NCI-H2029 (cell line): ENCODE results near the gene CEP57.

ENCODE experiments used
- DNase-seq: peaks from one replicate; lab custom pipeline; 2025; lab: John Stamatoyannopoulos, UW

Gene CEP57

GRCh38 chr11:95790123-95790932 is at the start of gene CEP57:
Gene CEP57 (plus strand): TSS chr11:95790498. CDS start chr11:95790699, 201 bp downstream.
- DNase-seq: peak; percentile 97

DNA sequence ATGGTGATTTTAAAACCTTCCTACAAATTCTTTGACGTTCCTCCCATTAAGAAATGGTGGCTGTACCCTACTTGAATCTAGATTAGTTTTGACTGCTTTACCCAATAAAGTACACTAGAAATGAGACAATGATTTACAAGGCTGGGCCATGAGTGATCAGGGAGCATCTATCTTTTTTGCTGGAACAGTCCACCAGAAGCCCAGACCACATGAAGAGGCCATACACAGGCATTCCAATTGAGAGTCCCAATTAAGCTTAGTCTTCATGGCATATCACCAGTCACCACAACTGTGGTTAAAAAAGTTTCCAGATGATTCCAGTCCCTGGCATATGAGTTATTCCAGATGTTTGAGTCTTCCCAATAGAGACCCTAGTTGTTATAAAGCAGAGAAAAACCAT is 40.2 kb upstream of the CEP57 start:
- DNase-seq: no peak

GRCh38 chr11:95751515-95751914 is 38.8 kb upstream of the CEP57 start:
- DNase-seq: no peak

- no peak for DNase-seq
Measured at GRCh38 chr11:95760941-95761340, 29.4 kb upstream of the CEP57 start.

DNA sequence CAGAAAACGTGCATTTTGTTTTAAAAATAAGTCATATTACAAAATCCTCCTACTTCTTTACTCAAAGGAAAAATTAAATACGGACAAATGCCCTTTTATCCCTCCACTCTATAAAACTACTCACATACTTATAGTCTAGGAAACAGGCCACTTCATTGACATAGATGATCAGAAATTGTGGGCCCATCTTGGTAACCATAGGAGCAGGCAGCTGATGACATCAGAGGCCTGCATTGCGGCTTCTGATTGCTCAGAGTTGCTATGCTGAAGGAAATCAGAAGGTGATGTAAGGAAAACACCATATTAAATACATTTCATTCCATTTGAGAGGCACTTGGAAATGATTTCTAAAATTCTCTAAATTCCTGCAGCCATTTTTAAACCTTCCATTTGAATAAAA is 27.8 kb upstream of the CEP57 start:
- no peak for DNase-seq

- DNase-seq: peak; percentile 34
Measured at GRCh38 chr11:95764267-95764898, 25.9 kb upstream of the CEP57 start.

DNA sequence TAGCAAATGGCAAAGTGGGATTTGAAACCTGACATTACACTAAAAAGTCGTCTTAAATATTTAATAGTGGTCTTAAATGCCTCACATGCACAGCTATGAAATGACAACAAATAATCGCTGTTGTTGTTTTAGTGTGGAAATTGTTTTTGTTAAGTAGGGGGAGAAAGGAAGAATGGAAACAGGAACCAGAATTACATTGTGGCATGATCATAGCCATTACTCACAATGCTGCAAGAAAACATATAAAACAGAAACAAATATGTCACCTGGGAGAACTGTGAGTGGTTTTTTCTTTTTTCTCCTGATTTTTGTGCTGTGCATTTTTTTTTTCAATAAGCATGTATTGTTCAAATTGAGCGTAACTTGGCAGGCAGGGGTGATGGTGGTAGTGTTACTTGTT is 23.6 kb upstream of the CEP57 start:
- no peak for DNase-seq

DNA sequence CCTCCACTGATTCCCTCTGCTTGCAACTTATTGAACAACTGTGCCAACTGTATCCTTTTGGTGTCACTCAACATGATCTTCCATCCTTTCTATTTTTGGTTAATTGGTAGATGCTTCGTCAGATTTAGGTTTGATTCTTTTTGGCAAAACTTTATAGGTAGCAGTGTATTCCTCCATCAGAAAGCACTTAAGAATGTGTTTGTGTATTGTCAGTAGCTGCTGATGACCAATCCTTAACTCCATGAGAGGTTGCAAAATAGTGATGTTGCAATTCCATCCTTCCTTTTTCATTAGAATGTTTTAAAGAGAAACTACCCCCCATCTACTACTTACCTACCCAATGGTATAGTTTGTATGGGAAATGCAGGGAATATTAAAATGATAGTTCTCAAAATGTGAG is 22.8 kb upstream of the CEP57 start:
- no peak for DNase-seq

GRCh38 chr11:95768521-95768920 is 21.8 kb upstream of the CEP57 start:
- no peak for DNase-seq

DNA sequence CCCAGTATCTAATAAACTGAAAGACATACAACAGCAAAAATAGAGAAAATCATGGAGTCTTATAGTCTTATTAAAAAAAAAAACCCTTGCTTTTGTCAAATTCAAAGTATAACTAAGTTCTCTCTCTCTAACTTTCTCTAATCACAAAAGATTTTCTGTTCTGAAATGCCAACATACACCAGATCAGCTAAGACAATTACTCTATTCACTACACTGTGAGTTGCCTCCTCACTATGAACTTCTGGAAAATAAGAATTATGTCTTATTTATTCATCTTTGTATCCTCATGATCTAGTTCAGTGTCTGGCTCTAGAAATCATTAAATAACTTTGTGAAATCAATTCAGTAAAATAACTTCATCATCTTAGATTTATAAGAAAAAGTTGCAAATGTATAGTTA is 13.4 kb upstream of the CEP57 start:
- no peak for DNase-seq

- DNase-seq: no peak
Measured at GRCh38 chr11:95778699-95779098, 11.6 kb upstream of the CEP57 start.

GRCh38 chr11:95780544-95780943 is 9.8 kb upstream of the CEP57 start:
- no peak for DNase-seq

DNA sequence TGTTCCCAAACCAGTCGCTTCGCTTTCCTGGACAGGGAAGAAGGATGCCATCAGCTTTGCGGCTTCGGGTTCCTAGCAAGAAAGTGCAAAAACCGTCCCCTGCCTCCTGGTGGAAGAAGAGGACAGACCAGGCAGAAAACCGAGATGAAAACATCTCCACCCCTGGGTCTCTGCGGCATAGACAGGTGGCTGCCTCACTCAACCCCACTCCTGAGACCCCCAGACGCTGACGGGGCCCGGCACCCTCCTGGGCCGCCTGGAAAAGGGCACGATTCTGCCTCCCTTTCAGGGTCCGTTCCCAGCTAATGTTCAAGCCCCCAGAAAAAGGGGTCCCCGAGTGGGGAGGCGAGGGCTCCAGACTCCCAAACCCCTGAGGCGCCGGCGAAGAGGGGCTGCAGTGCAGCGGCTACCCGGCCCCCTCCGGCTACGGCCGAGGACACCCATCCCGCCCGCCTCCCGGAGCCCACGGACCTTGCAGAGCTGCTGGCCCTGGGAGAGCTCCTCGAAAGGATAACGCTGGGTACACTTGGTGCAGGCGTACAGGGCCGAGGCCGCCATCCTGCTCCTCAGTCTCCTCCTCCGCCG is 1.3 kb upstream of the CEP57 start:
- no peak for DNase-seq

DNA sequence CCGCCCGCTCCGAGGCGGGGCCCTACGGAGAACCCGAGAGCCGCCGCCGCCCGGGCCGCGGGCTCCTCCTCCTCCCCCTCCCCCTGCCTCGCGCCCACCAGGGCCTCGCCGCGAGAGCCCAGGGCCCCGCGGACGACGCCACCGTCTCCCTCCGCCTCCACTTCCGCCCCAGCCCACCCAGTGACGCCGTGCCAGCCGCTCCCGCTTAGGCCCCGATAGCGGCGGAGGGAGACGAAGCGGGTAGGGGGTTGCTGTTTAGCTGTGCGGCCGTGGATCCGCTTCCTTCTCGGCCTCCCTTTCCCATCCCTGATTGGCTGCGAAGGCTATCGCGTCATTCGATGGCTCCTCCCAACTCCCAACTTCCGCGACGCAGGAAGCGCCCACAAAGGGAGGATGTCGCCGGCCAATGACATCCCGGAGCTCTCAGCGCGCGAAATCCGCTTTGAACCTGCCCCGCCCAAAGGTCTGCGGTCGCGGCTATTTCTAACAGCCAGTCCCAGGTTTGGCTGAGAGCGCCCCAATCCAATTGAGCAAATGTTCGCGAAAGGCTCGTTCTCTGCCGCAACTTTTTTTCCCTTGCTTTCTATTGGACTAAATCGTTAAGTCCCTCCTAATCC is 684 bp upstream of the CEP57 start, which contains the start of gene FAM76B:
FAM76B (minus strand) TSS at position 277 of the 617 bp plus-strand sequence. CDS start 304 bp downstream, outside the sequence.
- DNase-seq: peak; percentile 99

GRCh38 chr11:95790933-95791708 is 823 bp downstream of the CEP57 start:
- DNase-seq: peak; percentile 25

- no peak for DNase-seq
Measured at GRCh38 chr11:95791709-95792033, 1.4 kb downstream of the CEP57 start.

- DNase-seq: no peak
Measured at GRCh38 chr11:95792200-95792599, 1.9 kb downstream of the CEP57 start.

GRCh38 chr11:95792700-95793099 is 2.4 kb downstream of the CEP57 start:
- no peak for DNase-seq

GRCh38 chr11:95793116-95793515 is 2.8 kb downstream of the CEP57 start:
- no peak for DNase-seq

DNA sequence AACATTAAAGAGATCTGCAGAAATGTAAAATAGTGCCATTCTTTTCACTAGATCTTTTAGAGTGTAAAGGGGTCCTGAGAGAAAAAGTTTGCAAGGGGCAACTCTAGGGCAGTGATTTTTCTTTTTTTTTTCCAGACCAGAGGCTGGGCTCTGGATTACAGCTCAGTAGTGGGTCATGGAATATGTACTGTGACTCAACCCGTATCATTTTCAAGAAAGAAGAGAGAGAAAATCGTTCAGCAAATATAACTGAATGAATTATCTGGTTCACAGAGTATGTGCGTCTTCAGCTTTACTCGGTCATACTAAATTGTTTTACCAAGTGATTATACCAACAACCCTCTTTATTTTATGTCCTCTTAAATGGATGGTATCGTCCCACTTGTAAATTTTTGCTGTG is 3.8 kb downstream of the CEP57 start:
- DNase-seq: no peak

DNA sequence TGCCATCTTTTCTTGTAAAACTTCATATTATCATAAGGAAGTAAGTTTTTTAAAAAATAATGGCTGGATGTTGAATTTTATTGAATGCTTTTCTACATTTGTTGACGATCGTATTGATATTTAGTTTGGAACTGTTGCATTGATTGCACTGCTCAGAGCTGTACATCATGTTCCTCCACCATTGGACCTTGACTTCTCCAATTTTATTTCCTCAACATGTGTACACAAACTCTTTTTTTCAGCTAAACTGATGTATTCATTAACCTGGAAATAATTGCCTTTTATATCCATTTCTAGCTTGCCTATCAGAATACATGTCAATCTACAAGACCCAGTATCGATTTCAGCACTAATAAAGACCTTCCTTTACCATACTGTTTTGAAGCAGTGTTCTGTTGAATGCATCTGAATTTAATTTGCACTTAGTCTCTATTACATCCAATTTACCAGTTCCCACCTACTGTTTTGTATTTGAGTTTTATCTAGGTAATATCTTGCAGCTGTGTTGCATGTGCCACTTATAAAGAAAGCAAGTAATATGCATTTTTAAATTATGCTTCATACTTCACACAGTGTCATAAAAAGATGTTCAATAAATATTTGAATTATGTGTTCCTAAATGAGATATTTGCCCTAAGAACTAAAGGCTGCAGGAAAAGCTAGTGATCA is 5.5 kb downstream of the CEP57 start:
- DNase-seq: no peak
